Tibial nerve (tissue), 4 donors: Measurements from ENCODE around the gene PCOLCE2.

Experiments used
- CTCF ChIP-seq, 5 experiments: fragments of 200-600 bp in 3 of 5; fragments of 450-650 bp in 2 of 5; sonication (generic) in 3 of 5; IDR thresholded peaks; one replicate each; pipeline ENCODE4 v1.5.1; 2016 to 2019; ENCODE audit warnings: antibody characterized with exemption in 5 of 5, mild to moderate bottlenecking in 3 of 5, moderate library complexity in 2 of 5
- EP300 ChIP-seq, 2 donors: sonication (generic); formaldehyde crosslinking; IDR thresholded peaks; one replicate each; pipeline ENCODE4 v1.6.1; 2017; ENCODE audit warnings: antibody characterized with exemption in 2 of 2, mild to moderate bottlenecking in 1 of 2
- POLR2A ChIP-seq, 2 donors: fragments of 450-650 bp; IDR thresholded peaks; one replicate each; pipeline ENCODE4 v1.6.1; 2017; ENCODE audit warnings: antibody characterized with exemption in 2 of 2, mild to moderate bottlenecking in 2 of 2, moderate library complexity in 2 of 2

- TF ChIP-seq POLR2A (IDR thresholded peaks at IDR 0.05) (no peak), CTCF (IDR thresholded peaks at IDR 0.05) (no peak), EP300 (IDR thresholded peaks at IDR 0.05) (no peak)
These were observed 23.7 kb upstream of the PCOLCE2 start for GRCh38 chr3:142912402-142913172.
